GM20000 (cell line): ENCODE data around the gene SLC12A6.

ENCODE experiments used
- DNase-seq: peaks from one replicate; pipeline ENCODE4 v3.0.0; 2012; ENCODE audit warnings: low spot score
- CTCF ChIP-seq: IDR thresholded peaks from 2 replicates; pipeline ENCODE4 v1.5.1; 2012; ENCODE audit warnings: mild to moderate bottlenecking, control low read depth; ENCODE audit errors: extremely low read depth, missing control alignments

Gene SLC12A6

GRCh38 chr15:34252545-34252944 is 85.0 kb downstream of the SLC12A6 start:
- TF ChIP-seq CTCF, result no peak
- DNase-seq, result no peak

- no peak for DNase-seq
- no peak for TF ChIP-seq CTCF
Measured at GRCh38 chr15:34248190-34248589, 89.4 kb downstream of the SLC12A6 start.

- no peak for TF ChIP-seq CTCF
- DNase-seq, result no peak
Measured at GRCh38 chr15:34246276-34246976, 91.2 kb downstream of the SLC12A6 start.

- TF ChIP-seq CTCF, result no peak
- DNase-seq, result no peak
Measured at GRCh38 chr15:34243226-34243625, 94.4 kb downstream of the SLC12A6 start.

- no peak for TF ChIP-seq CTCF
Measured at GRCh38 chr15:34242331-34242710, 95.3 kb downstream of the SLC12A6 start.

GRCh38 chr15:34241376-34242330 is 95.9 kb downstream of the SLC12A6 start:
- peak; percentile 58 for TF ChIP-seq CTCF
- peak; percentile 44 for DNase-seq

More at GRCh38 chr15:34242331-34242710, 95.3 kb downstream of the SLC12A6 start:
- DNase-seq, result no peak

- no peak for DNase-seq
- TF ChIP-seq CTCF, result no peak
Measured at GRCh38 chr15:34240537-34240936, 97.0 kb downstream of the SLC12A6 start.
